Smooth muscle cell (in vitro differentiated cells): Measurements from ENCODE around the gene SLC37A2. TPM values are rescaled to one million over a fixed set of nuclear protein-coding genes. Genes with fewer than 3 reads are reported as not detected.
"Not testable (repeated sequence)": the region's sequence is repeated elsewhere in the genome, so short reads cannot be mapped to it uniquely, and the experiment has no call there.

Experiments
- DNase-seq: peaks from one replicate; lab custom pipeline; 2025; ENCODE audit not compliant: unreplicated experiment; lab: John Stamatoyannopoulos, UW
- H2AFZ ChIP-seq: fragments of 200-600 bp; sonication (generic); 2 replicates; pipeline ENCODE4 v1.6.0; 2016; ENCODE audit warnings: antibody characterized with exemption, low read depth, mild to moderate bottlenecking
- H3F3A ChIP-seq: fragments of 200-600 bp; sonication (generic); 2 replicates; pipeline ENCODE4 v1.6.0; 2017; ENCODE audit warnings: antibody characterized with exemption, low read depth
- H3K27ac ChIP-seq: fragments of 200-600 bp; sonication (generic); 2 replicates; pipeline ENCODE4 v1.5.1; 2016; ENCODE audit warnings: low read depth, mild to moderate bottlenecking
- H3K27me3 ChIP-seq: fragments of 200-600 bp; sonication (generic); 2 replicates; pipeline ENCODE4 v1.6.1; 2016; ENCODE audit warnings: low read depth, mild to moderate bottlenecking
- H3K36me3 ChIP-seq: fragments of 200-600 bp; sonication (generic); 2 replicates; pipeline ENCODE4 v1.5.1; 2016; ENCODE audit warnings: low read depth
- H3K4me1 ChIP-seq: fragments of 200-600 bp; sonication (generic); 2 replicates; pipeline ENCODE4 v1.5.1; 2016; ENCODE audit warnings: low read depth
- H3K4me2 ChIP-seq: fragments of 200-600 bp; sonication (generic); 2 replicates; pipeline ENCODE4 v1.6.0; 2016; ENCODE audit warnings: mild to moderate bottlenecking
- H3K4me3 ChIP-seq: fragments of 200-600 bp; sonication (generic); 2 replicates; pipeline ENCODE4 v1.5.1; 2016; ENCODE audit warnings: mild to moderate bottlenecking
- H3K79me2 ChIP-seq: fragments of 200-600 bp; sonication (generic); 2 replicates; pipeline ENCODE4 v1.6.0; 2016; ENCODE audit warnings: low read depth, mild to moderate bottlenecking
- H3K9ac ChIP-seq: fragments of 200-600 bp; sonication (generic); 2 replicates; pipeline ENCODE4 v1.6.0; 2016; ENCODE audit warnings: low read depth
- H3K9me3 ChIP-seq: fragments of 200-600 bp; sonication (generic); replicated peaks from 2 replicates; pipeline ENCODE4 v1.5.1; 2016; ENCODE audit warnings: low read depth
- H4K20me1 ChIP-seq: fragments of 200-600 bp; sonication (generic); 2 replicates; pipeline ENCODE4 v1.6.0; 2016; ENCODE audit warnings: low read depth
- WGBS: methylation state at CpG from one replicate; pipeline ENCODE4 v1.1.7; 2016; ENCODE audit warnings: low lambda C conversion rate; 5-methylcytosine and 5-hydroxymethylcytosine counted together
- polyA plus RNA-seq: library from polyadenylated mRNA; unstranded; fragments of >200 nt; fragmentation: Nextera tagmentation; extraction: Ambion mirVana; gene quantifications from 2 replicates; pipeline ENCODE4 v1.2.1, GENCODE V29; 2016
- total RNA-seq: library from RNA; depleted of rRNA; stranded (reverse); fragments of >200 nt; gene quantifications from 2 replicates; pipeline ENCODE4 v1.2.3, GENCODE V29; 2014
- TF ChIP-seq, protein P1 (sequence below): fragments of 200-600 bp; sonication (generic); IDR thresholded peaks from 2 replicates; pipeline ENCODE4 v1.5.1; 2017; ENCODE audit warnings: borderline replicate concordance, mild to moderate bottlenecking, antibody characterized with exemption; ENCODE audit not compliant: insufficient read depth, poor library complexity, severe bottlenecking

Gene SLC37A2
- total and polyA plus RNA-seq, 2 experiments from 2014 or later: 0.69 to 5.3 TPM

GRCh38 chr11:125052047-125052446 lies 11.1 kb upstream of the SLC37A2 start:
- no peaks in the 10 kb centered on the region for H3K9me3 ChIP-seq
- no peaks in the 10 kb centered on the region for H4K20me1 ChIP-seq
- no peaks in the 10 kb centered on the region for H3K79me2 ChIP-seq
- no peak overlapping the region for H3K4me2 ChIP-seq
- no peak overlapping the region for H3K9ac ChIP-seq
- no peak overlapping the region for H2AFZ ChIP-seq
- TF ChIP-seq, protein P1, sequence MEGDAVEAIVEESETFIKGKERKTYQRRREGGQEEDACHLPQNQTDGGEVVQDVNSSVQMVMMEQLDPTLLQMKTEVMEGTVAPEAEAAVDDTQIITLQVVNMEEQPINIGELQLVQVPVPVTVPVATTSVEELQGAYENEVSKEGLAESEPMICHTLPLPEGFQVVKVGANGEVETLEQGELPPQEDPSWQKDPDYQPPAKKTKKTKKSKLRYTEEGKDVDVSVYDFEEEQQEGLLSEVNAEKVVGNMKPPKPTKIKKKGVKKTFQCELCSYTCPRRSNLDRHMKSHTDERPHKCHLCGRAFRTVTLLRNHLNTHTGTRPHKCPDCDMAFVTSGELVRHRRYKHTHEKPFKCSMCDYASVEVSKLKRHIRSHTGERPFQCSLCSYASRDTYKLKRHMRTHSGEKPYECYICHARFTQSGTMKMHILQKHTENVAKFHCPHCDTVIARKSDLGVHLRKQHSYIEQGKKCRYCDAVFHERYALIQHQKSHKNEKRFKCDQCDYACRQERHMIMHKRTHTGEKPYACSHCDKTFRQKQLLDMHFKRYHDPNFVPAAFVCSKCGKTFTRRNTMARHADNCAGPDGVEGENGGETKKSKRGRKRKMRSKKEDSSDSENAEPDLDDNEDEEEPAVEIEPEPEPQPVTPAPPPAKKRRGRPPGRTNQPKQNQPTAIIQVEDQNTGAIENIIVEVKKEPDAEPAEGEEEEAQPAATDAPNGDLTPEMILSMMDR: no peak
- H3K4me3 ChIP-seq: no peak overlapping the region
- no peak overlapping the region for H3K27ac ChIP-seq
- DNase-seq: no peak
- H3K36me3 ChIP-seq: no peaks in the 10 kb centered on the region
- H3K27me3 ChIP-seq: no peaks in the 10 kb centered on the region
- no peaks in the 10 kb centered on the region for H3F3A ChIP-seq
- no peaks in the 10 kb centered on the region for H3K4me1 ChIP-seq

DNA sequence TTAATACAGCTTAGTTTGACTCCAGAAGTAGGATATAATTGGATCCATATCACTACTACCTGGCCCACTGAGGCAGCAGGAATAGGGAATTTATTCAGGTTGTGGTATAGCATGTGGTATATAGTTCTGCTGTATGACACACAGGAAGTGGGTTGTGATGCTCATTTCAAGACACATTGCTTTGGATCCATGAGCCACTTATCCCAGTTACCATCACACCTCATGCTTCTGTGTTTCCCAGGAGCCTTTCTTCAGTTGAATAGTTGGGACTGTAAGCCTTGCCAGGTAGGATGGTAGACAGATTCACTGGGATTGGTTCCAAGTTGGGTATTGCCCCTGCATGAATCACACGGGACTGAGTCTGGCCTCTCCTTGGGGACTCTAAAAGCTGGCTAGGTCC lies 9.9 kb upstream of the SLC37A2 start:
- Histone ChIP-seq H3K9me3 (no peaks in the 10 kb centered on the region), H3K79me2 (no peaks in the 10 kb centered on the region), H3K27me3 (no peaks in the 10 kb centered on the region), H3K4me3 (no peak overlapping the region), H3K4me2 (no peak overlapping the region), H2AFZ (no peak overlapping the region), H3K4me1 (no peaks in the 10 kb centered on the region), H3K27ac (no peak overlapping the region), H3F3A (no peaks in the 10 kb centered on the region), H3K9ac (no peak overlapping the region), H3K36me3 (no peaks in the 10 kb centered on the region), H4K20me1 (no peaks in the 10 kb centered on the region)
- TF ChIP-seq, protein P1: no peak
- WGBS: 96% methylated on average over 1 of the region's 1 CpG
- DNase-seq: no peak

DNA sequence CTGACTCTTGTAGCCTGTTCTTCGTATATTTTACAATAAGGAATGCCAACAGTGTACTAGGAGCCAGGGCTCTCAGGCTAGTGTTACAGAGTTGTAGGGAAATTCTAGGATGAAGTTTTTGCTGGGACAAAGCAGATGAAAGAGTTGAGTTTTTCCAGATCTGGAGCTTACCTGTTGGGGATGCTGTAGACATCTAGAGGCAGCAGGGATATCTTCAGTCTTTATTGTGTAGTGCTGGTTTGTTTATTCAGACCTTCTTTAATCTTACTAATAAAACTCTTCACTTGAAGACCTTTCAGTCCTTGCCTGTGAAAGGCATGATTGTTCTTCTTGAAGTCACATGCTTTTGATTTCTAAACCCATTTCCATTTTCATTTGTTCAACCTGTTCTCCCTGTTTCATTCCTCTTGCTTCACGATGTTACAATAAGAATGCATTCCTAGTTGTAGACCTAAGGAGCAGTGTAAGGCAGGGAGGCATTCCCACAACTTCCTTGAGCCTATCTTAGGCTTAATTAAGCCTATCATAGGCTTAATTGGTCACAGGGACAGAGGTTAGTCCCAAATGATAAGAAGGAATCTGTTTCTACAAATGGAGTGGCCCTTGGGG lies 7.9 kb upstream of the SLC37A2 start:
- Histone ChIP-seq H3K4me3 (no peak overlapping the region), H3K79me2 (no peaks in the 10 kb centered on the region), H4K20me1 (no peaks in the 10 kb centered on the region), H3K27me3 (peaks cover 1% of the 10 kb centered on the region), H3K9me3 (no peaks in the 10 kb centered on the region), H3K27ac (no peak overlapping the region), H3F3A (no peaks in the 10 kb centered on the region), H3K4me1 (no peaks in the 10 kb centered on the region), H3K36me3 (no peaks in the 10 kb centered on the region), H2AFZ (no peak overlapping the region), H3K9ac (no peak overlapping the region), H3K4me2 (no peak overlapping the region)
- no peak for DNase-seq
- WGBS: 72% methylated on average over 2 of the region's 2 CpGs
- TF ChIP-seq, protein P1: no peak

GRCh38 chr11:125056111-125056510 lies 7.0 kb upstream of the SLC37A2 start:
- H4K20me1 ChIP-seq, H3K27ac ChIP-seq, H3K79me2 ChIP-seq, H2AFZ ChIP-seq, H3K36me3 ChIP-seq, H3K27me3 ChIP-seq, H3K9me3 ChIP-seq, H3K9ac ChIP-seq, H3K4me2 ChIP-seq, H3F3A ChIP-seq, H3K4me3 ChIP-seq, DNase-seq, H3K4me1 ChIP-seq: not testable (repeated sequence)
- WGBS: 100% methylated on average over 2 of the region's 2 CpGs
